CD1c-positive myeloid dendritic cell (primary cell): Measurements from ENCODE around the gene MED4.
"Not testable (repeated sequence)": the region's sequence is repeated elsewhere in the genome, so short reads cannot be mapped to it uniquely, and the experiment has no call there.

Source experiments
- DNase-seq: peaks from one replicate; pipeline ENCODE4 v3.0.0-alpha.2; 2016; ENCODE audit errors: extremely low spot score

Gene MED4

GRCh38 chr13:48094404-48094780 is 512 bp downstream of the MED4 start:
- DNase-seq: peak; percentile 12

- DNase-seq: no peak
Measured at GRCh38 chr13:48093588-48093987, 1.3 kb downstream of the MED4 start.

- DNase-seq: no peak
Measured at GRCh38 chr13:48086272-48086671, 8.6 kb downstream of the MED4 start.

- no peak for DNase-seq
Measured at GRCh38 chr13:48081739-48082138, 13.2 kb downstream of the MED4 start.

- no peak for DNase-seq
Measured at GRCh38 chr13:48078251-48078656, 16.6 kb downstream of the MED4 start.

GRCh38 chr13:48074006-48074405 is 20.9 kb downstream of the MED4 start:
- DNase-seq: no peak

GRCh38 chr13:48072787-48073186 is 22.1 kb downstream of the MED4 start:
- no peak for DNase-seq

GRCh38 chr13:48072304-48072703 is 22.6 kb downstream of the MED4 start:
- no peak for DNase-seq

- DNase-seq: no peak
Measured at GRCh38 chr13:48070942-48071341, 24.0 kb downstream of the MED4 start.

- DNase-seq: no peak
Measured at GRCh38 chr13:48069573-48069972, 25.3 kb downstream of the MED4 start.

GRCh38 chr13:48068952-48069351 is 26.0 kb downstream of the MED4 start:
- no peak for DNase-seq

GRCh38 chr13:48068036-48068435 is 26.9 kb downstream of the MED4 start:
- DNase-seq: no peak

GRCh38 chr13:48066310-48066989 is 28.5 kb downstream of the MED4 start:
- DNase-seq: no peak

GRCh38 chr13:48059951-48060350 is 35.0 kb downstream of the MED4 start:
- DNase-seq: not testable (repeated sequence)

GRCh38 chr13:48058536-48058935 is 36.4 kb downstream of the MED4 start:
- DNase-seq: not testable (repeated sequence)

- no peak for DNase-seq
Measured at GRCh38 chr13:48055712-48056111, 39.2 kb downstream of the MED4 start.

- no peak for DNase-seq
Measured at GRCh38 chr13:48054601-48055000, 40.3 kb downstream of the MED4 start.

GRCh38 chr13:48050550-48050949 is 44.4 kb downstream of the MED4 start:
- no peak for DNase-seq

- no peak for DNase-seq
Measured at GRCh38 chr13:48043789-48044503, 51.0 kb downstream of the MED4 start.

GRCh38 chr13:48042894-48043293 is 52.0 kb downstream of the MED4 start:
- no peak for DNase-seq

GRCh38 chr13:48040896-48041295 is 54.0 kb downstream of the MED4 start:
- DNase-seq: no peak

- no peak for DNase-seq
Measured at GRCh38 chr13:48040049-48040448, 54.9 kb downstream of the MED4 start.

- DNase-seq: peak; percentile 20
Measured at GRCh38 chr13:48038761-48039160, 56.1 kb downstream of the MED4 start.
